HL-60/S4 treated with phorbol 12-myristate 13-acetate at 8.2 ng/mL for 4 days and 3 days (cell line): ENCODE measurements around the gene NOTUM.
"Not testable (repeated sequence)": the region's sequence is repeated elsewhere in the genome, so short reads cannot be mapped to it uniquely, and the experiment has no call there.

Experiments
- in situ Hi-C: fragments of 300-500 bp; cut with MboI; formaldehyde crosslinking; loops from 2 replicates; pipeline ENCODE4 v1.15.0; 2022; ENCODE audit warnings: low sequenced_read_pairs

NOTUM gene

GRCh38 chr17:81996757-81997441, 35.9 kb upstream of the NOTUM start:
- in situ Hi-C loops, result no loop called here

- in situ Hi-C loops, result no loop called here
Observed at GRCh38 chr17:81996232-81996756, 35.3 kb upstream of the NOTUM start.

DNA sequence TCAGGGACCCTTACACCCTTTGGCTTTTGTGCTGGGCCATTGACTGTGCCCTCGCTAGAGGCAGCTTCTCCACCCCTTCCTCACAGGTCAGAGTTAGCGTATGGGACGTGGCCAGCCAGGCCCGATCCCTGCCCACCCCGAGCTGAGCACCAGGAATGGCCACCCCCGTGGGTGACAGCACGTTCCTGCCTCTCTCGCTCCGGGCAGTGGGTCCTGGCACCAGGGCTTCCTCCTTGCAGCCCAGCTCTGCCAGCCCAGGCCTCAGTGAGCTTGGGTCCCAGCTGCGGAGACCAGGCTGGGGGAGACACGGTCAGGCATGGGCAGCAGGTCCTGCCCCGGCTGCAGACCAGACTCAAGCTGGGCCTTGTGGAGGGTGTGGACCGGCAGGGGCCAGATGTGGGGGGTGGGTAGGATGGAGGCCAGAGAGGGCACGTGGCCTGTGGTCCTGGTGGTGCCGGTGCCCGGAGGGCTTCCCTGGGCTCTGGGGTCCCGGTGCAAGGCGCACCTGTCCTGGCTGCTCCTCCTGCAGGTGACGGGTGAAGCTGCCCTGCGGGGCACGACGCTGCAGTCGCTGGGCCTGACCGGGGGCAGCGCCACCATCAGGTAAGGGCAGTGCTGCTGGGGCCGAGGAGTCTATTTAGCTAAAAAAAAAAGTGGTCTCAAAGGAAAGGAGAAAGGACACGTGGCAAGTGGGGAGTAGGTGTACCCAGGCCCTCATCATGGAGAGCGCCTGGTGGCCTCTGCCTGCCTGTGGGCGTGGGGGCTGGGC, 34.7 kb upstream of the NOTUM start:
- in situ Hi-C loops, result no loop called here

- in situ Hi-C loops, result no loop called here
Observed at GRCh38 chr17:81994593-81995462, 33.8 kb upstream of the NOTUM start.

GRCh38 chr17:81993729-81994592, 33.0 kb upstream of the NOTUM start:
- in situ Hi-C loops, result no loop called here

GRCh38 chr17:81992306-81993102, 31.5 kb upstream of the NOTUM start:
- in situ Hi-C loops, result no loop called here

DNA sequence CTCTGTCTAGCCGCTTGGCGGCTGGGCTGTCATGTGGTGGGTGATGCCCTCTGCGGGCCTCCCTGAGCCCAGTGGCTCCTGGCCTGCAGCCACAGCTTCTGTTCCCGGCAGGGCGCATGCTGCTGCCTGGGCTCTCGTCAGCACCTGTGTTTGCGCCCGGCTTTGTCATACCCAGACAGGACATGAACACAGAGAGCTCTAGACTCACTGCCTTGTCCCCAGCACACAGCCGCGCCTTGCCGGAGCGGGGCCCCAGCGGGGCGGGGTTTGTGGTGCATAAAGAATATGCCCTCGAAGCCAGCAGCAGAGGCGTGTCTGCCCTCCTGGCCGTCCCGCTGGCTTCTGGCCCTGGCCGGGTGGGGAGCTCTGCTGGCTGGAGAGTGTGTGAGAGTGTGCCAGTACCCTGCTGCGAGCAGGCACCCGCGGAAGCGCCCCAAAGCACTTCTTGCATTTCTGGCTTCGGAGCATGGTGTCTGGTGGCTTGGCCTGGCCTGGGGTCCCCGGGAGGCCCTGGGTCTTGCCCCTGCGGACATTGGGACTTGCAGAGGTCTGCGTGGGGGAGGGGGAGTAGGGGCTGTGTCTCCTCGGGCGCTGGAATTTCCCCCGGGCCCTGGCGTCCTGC, 30.8 kb upstream of the NOTUM start:
- in situ Hi-C loops, result no loop called here

DNA sequence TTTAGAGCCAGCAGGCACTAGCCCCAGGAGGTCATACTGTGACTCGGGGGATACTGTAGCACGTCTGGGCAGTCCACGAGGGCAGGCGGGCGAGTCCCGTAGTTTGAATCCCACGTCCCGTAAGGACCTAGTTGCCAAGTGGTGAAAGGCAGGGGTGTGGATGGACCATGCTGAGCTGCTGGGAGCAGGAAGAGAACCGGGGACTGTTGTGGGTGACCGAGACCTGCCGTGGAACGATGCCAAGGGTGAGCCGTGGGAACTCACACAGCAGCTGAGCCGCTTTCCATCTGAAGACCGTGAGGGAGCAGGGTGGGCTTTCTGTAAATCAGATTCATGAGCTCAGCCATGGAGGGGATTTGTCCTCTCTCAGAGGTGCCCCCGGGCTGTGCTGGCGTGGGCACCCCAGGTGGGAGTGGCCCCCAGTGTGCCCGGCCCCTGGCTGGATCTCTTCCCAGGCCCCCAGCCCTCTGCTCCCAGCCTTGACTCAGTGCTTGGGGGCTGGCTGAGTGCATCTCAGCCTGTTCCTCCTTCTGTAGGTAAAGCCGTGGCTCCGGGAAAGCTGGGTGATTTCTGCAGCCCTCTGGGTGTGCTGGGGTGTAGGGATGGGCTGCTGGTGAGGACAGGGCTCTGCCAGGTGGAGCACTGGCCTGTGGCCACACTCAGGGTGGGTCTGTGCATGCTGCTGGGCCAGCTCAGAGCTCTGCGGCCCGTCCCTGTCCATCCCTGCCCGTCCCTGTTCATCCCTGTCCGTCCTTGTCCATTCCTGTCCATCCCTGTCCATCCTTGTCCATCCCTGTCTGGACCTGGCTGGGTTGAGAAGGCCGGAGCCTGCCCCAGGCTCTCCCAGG, 30.1 kb upstream of the NOTUM start:
- in situ Hi-C loops, result no loop called here

- in situ Hi-C loops, result no loop called here
Observed at GRCh38 chr17:81987161-81987770, 26.3 kb upstream of the NOTUM start.

DNA sequence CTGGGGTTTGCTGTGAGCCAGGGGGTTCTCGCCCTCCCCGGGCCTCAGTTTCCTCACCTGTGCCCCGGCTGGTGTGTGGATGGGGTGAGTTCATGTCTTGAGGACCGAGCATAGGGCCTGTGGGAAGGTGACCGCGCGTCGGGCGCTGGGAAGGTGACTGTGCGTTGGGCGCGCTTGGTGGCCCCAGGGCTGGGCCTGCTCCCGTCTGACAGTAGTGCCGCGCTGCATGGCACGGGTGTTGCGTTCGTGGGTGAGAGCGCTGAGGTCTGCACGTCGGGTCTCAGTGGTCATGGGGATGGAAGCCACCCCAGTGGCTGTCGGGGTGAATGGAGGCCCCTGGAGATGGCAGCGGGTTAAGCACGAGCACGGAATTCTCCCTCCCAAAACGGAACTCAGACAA, 25.6 kb upstream of the NOTUM start:
- in situ Hi-C loops, result no loop called here

DNA sequence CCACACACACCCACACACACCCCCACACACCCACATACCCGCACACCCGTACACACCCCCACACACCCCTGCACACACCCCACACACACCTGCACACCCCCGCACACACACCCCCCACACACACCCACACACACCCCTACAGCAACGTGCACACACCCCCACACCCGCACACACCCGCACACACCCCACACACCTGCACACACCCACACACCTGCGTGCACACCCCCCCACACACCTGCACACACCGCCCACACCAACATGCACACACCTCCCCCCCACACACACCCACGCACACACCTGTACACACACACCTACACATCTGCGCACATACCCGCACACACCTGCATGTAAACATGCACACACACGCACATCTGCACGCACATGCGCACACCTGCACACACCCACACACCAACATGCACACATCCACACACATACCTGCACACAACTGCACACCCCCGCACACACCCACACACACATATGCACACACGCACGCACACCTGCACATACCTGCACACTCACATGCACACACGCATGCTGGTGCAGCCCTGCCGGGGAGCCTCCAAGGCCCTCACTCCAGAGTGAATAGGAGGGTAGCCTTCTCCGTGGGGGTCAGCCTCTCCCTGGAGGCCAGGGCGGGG, 23.9 kb upstream of the NOTUM start:
- in situ Hi-C loops, result no loop called here

- in situ Hi-C loops, result no loop called here
Observed at GRCh38 chr17:81983639-81984373, 22.8 kb upstream of the NOTUM start.

GRCh38 chr17:81983011-81983638, 22.1 kb upstream of the NOTUM start:
- in situ Hi-C loops, result no loop called here

DNA sequence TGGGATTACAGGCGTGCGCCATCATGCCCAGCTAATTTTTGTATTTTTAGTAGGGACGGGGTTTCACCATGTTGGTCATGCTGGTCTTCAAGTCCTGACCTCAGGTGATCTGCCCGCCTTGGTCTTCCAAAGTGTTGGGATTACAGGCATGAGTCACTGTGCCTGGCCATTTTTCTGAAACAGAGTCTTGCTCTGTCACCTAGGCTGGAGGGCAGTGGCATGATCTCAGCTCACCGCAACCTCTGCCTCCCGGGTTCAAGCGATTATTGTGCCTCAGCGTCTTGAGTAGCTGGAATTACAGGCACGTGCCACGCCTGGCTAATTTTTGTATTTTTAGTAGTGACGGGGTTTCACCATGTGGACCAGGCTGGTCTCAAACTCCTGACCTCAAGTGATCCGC, 20.5 kb upstream of the NOTUM start:
- in situ Hi-C loops, result not testable (repeated sequence)

- in situ Hi-C loops, result no loop called here
Observed at GRCh38 chr17:81980707-81981343, 19.8 kb upstream of the NOTUM start.

GRCh38 chr17:81980122-81980521, 19.1 kb upstream of the NOTUM start:
- in situ Hi-C loops, result no loop called here
